Measurements from ENCODE around the gene TRIM7. TPM values are rescaled to one million over a fixed set of nuclear protein-coding genes. Genes with fewer than 3 reads are reported as not detected.

Gene TRIM7
- total RNA-seq, 1 donor from 2014 or later = 6.4 TPM

GRCh38 chr5:181234455-181235306 is 29.7 kb upstream of the TRIM7 start:
- no peaks in the 10 kb centered on the region for H3K9me3 ChIP-seq (replicated peaks)
- peaks cover 90% of the 10 kb centered on the region for H3K36me3 ChIP-seq
- intact Hi-C loops (cut with micrococcal nuclease) = no loop called here
- DNase-seq = no peak
- TF ChIP-seq CTCF (IDR thresholded peaks at IDR 0.05; ENCODE audit: borderline replicate concordance) = no peak
- H3K27me3 ChIP-seq (ENCODE audit: low read depth) = no peaks in the 10 kb centered on the region
- H3K4me3 ChIP-seq = no peak overlapping the region
- H3K4me1 ChIP-seq = peaks cover 1% of the 10 kb centered on the region
- H3K27ac ChIP-seq (replicated peaks) = peak overlapping the region; percentile 3

DNA sequence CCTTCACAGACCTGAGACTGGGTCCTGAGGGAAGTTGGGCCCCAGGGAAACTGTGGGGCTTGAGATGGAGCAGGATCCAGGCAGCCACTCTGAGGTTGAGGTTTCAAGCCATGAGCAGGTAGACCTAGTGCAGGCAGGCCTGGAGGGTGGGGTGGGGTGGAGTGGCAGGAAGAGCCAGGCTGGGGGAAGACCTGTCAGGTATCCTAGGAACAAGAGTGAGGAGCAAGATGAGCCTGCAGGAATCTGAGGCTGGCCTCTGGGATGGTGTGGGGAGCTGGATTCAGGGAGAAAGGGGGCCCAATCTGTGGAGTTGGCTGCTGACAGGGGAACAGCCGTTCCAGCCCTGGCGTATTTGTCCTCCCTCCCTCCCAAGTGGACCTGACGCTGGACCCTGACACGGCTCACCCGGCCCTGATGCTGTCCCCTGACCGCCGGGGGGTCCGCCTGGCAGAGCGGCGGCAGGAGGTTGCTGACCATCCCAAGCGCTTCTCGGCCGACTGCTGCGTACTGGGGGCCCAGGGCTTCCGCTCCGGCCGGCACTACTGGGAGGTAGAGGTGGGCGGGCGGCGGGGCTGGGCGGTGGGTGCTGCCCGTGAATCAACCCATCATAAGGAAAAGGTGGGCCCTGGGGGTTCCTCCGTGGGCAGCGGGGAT is 28.9 kb upstream of the TRIM7 start:
- no peak for TF ChIP-seq CTCF (IDR thresholded peaks at IDR 0.05; ENCODE audit: borderline replicate concordance)
- intact Hi-C loops (cut with micrococcal nuclease) = no loop called here
- Histone ChIP-seq H3K27me3 (ENCODE audit: low read depth) (no peaks in the 10 kb centered on the region), H3K4me1 (no peaks in the 10 kb centered on the region), H3K9me3 (replicated peaks) (no peaks in the 10 kb centered on the region), H3K36me3 (peaks cover 83% of the 10 kb centered on the region), H3K4me3 (no peak overlapping the region), H3K27ac (replicated peaks) (no peak overlapping the region)
- DNase-seq = no peak

DNA sequence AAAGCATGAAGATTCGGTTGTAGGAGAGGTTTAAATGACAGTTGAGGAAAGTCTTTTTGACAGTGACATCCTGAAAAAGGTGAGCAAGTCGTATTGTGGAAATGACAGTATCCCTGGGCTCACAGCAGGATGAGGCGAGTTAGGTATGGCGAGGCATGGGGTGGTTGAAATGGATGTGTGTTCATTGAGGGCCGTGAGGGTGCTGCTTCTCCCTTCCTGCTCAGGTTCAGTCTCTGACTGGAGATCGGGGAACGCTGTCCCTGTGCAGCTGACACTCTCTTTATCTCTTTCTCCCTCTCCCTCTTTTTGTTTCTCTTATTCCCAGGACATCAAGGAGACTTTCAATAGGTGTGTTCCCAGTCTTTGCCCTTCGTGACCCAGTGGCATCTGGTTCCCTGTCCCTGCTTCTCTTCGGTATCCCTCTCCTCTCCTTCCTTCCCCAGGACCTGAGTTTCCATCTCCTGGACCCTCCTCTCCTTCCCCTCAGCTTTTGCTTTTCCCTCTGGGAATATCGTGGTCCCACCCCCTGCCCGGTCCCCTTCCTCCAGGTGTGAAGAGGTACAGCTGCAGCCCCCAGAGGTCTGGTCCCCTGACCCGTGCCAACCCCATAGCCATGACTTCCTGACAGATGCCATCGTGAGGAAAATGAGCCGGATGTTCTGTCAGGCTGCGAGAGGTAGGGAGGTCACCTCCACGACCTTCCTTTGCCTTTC is 28.2 kb upstream of the TRIM7 start:
- intact Hi-C loops (cut with micrococcal nuclease) = no loop called here
- Histone ChIP-seq H3K27me3 (ENCODE audit: low read depth) (no peaks in the 10 kb centered on the region), H3K36me3 (peaks cover 76% of the 10 kb centered on the region), H3K4me3 (no peak overlapping the region), H3K27ac (replicated peaks) (no peak overlapping the region), H3K4me1 (no peaks in the 10 kb centered on the region), H3K9me3 (replicated peaks) (no peaks in the 10 kb centered on the region)
- no peak for DNase-seq
- no peak for TF ChIP-seq CTCF (IDR thresholded peaks at IDR 0.05; ENCODE audit: borderline replicate concordance)

DNA sequence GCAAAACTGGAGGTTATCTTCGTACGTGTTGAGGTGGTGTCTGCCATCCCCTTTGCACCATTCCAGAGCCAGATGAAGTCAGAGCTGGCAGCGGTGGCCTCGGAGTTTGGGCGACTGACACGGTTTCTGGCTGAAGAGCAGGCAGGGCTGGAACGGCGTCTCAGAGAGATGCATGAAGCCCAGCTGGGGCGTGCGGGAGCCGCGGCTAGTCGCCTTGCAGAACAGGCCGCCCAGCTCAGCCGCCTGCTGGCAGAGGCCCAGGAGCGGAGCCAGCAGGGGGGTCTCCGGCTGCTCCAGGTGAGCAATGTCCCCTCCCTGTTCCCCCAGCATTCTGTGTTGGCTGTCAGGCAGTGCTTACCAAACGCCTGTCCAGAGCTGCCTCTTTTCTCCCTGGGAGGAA is 27.6 kb upstream of the TRIM7 start:
- DNase-seq = no peak
- intact Hi-C loops (cut with micrococcal nuclease) = no loop called here
- no peak for TF ChIP-seq CTCF (IDR thresholded peaks at IDR 0.05; ENCODE audit: borderline replicate concordance)
- H3K27me3 ChIP-seq (ENCODE audit: low read depth) = no peaks in the 10 kb centered on the region
- H3K4me3 ChIP-seq = no peak overlapping the region
- H3K9me3 ChIP-seq (replicated peaks) = no peaks in the 10 kb centered on the region
- no peak overlapping the region for H3K27ac ChIP-seq (replicated peaks)
- H3K4me1 ChIP-seq = no peaks in the 10 kb centered on the region
- peaks cover 71% of the 10 kb centered on the region for H3K36me3 ChIP-seq

DNA sequence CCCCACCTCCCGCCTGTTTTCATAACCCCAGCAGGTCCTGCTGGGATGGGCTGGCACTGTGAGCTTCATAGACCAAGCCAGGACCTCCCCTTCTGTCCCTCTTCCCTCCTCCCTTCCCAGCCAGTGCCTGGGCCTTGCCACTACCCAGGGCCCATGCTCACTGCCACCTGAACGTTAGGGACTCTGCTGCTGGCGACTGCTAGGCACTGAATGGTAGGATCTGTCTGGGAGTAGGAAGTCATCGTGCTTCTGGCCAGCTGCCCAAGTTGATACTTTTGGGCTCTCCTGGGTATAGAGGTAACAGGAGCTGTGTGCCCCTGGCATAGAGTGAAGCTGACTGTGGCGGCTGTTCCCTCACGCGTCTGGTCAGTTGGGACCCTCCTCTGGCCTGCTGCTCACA is 26.4 kb upstream of the TRIM7 start:
- Histone ChIP-seq H3K36me3 (peaks cover 67% of the 10 kb centered on the region), H3K27me3 (ENCODE audit: low read depth) (no peaks in the 10 kb centered on the region), H3K27ac (replicated peaks) (no peak overlapping the region), H3K9me3 (replicated peaks) (no peaks in the 10 kb centered on the region), H3K4me1 (no peaks in the 10 kb centered on the region), H3K4me3 (no peak overlapping the region)
- intact Hi-C loops (cut with micrococcal nuclease) = no loop called here
- no peak for DNase-seq
- TF ChIP-seq CTCF (IDR thresholded peaks at IDR 0.05; ENCODE audit: borderline replicate concordance) = no peak
